Heart left ventricle (tissue), 13 donors: ENCODE data around the gene PTPRC.

ENCODE experiments used
- POLR2A ChIP-seq, 2 donors: fragments of 450-650 bp; IDR thresholded peaks; one replicate each; pipeline ENCODE4 v1.6.1; 2017; ENCODE audit warnings: antibody characterized with exemption in 2 of 2, mild to moderate bottlenecking in 2 of 2, moderate library complexity in 2 of 2
- TF ChIP-seq, protein P1 (sequence below), 12 donors: fragments of 200-600 bp; sonication (generic) in 4 of 12; IDR thresholded peaks; one replicate each; pipeline versions ENCODE4 v1.5.0 to v1.8.0; 2018 to 2022; ENCODE audit warnings: antibody characterized with exemption in 12 of 12, mild to moderate bottlenecking in 5 of 12
- donor health status: ischemic (EF 13 %, LVEDD 7.1; RV severe dilation, severe dysfunction).
- donor health status: DM: no; HTN: yes; CAD: no.
- donor health status: DM: no; HTN: no; CAD: no.
- donor health status: ischemic (EF 25% LVEDD 6.9; RV normal size, moderate dysfunction).
- donor health status: ischemic (EF 25% LVEDD 5.7; RV mildly dilated, moderate dysfunction).
- donor health status: ischemic (EF 35%, LVEDD 5.7; RV mildly dilated, moderate dysfunction).
- donor health status: nonischemic (EF 11% LVEDD 7.7; RV severe dilation, severe dysfunction).
- donor health status: DM: yes; HTN: yes; CAD: no.
- donor health status: PGD.
- donor health status: ischemic (EF 29% LVEDD 5.4; RV normal size, mild dysfunction).
- donor health status: nonischemic (EF 23%, LVEDD 6.1; RV moderate dilation, normal function).

GRCh38 chr1:198772626-198773025, 133.8 kb downstream of the PTPRC start:
- TF ChIP-seq, protein P1, sequence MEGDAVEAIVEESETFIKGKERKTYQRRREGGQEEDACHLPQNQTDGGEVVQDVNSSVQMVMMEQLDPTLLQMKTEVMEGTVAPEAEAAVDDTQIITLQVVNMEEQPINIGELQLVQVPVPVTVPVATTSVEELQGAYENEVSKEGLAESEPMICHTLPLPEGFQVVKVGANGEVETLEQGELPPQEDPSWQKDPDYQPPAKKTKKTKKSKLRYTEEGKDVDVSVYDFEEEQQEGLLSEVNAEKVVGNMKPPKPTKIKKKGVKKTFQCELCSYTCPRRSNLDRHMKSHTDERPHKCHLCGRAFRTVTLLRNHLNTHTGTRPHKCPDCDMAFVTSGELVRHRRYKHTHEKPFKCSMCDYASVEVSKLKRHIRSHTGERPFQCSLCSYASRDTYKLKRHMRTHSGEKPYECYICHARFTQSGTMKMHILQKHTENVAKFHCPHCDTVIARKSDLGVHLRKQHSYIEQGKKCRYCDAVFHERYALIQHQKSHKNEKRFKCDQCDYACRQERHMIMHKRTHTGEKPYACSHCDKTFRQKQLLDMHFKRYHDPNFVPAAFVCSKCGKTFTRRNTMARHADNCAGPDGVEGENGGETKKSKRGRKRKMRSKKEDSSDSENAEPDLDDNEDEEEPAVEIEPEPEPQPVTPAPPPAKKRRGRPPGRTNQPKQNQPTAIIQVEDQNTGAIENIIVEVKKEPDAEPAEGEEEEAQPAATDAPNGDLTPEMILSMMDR (IDR thresholded peaks at IDR 0.05) = no peak
- no peak for TF ChIP-seq POLR2A (IDR thresholded peaks at IDR 0.05)
